Panc1 (cell line): Measurements from ENCODE around the gene ELOA.

ENCODE experiments used
- POLR2AphosphoS5 ChIP-seq: IDR thresholded peaks from 2 replicates; pipeline ENCODE4 v1.6.1; 2012; ENCODE audit warnings: mild to moderate bottlenecking, low read depth, low read length, moderate library complexity
- TF ChIP-seq, protein P1 (sequence below): fragments of 450-650 bp; IDR thresholded peaks from 2 replicates; pipeline ENCODE4 v1.5.1; 2017; ENCODE audit warnings: mild to moderate bottlenecking

DNA sequence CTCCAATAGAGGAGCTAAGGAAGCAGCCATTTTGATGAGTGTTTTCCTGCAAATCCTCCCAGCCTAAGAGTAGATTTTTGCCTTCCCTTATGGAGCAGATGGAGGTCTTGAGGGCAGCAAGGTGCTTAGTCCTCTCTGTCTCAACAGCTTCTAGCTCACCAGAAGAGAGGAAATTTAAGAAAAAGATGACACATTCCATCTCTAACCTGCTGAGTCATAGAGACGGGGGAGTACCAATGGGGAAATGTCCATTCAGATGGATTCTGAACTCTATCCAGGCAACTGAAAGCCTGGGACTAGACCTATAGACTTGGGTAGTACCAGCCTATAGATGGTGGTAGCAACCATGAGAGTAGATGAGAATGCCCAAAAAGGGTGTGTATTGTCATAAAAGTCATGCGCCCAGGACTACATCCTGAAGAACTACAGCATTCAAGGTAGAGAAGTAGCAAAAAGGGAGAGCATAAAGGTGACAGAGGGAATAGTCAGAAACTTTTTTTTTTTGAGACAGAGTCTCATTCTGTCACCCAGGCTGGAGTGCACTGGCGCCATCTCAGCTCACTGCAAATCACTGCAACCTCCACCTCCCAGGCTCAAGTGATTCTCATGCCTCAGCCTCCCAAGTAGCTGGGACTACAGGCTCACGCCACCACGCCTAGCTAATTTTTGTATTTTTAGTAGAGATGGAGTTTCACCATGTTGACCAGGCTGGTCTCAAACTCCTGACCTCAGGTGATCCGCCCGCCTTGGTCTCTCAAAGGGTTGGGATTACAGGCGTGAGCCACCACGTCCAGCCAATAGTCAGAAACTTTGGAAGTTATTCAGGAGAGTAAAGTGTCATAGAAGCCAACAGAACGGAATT is 10.7 kb upstream of the ELOA start:
- TF ChIP-seq, protein P1, sequence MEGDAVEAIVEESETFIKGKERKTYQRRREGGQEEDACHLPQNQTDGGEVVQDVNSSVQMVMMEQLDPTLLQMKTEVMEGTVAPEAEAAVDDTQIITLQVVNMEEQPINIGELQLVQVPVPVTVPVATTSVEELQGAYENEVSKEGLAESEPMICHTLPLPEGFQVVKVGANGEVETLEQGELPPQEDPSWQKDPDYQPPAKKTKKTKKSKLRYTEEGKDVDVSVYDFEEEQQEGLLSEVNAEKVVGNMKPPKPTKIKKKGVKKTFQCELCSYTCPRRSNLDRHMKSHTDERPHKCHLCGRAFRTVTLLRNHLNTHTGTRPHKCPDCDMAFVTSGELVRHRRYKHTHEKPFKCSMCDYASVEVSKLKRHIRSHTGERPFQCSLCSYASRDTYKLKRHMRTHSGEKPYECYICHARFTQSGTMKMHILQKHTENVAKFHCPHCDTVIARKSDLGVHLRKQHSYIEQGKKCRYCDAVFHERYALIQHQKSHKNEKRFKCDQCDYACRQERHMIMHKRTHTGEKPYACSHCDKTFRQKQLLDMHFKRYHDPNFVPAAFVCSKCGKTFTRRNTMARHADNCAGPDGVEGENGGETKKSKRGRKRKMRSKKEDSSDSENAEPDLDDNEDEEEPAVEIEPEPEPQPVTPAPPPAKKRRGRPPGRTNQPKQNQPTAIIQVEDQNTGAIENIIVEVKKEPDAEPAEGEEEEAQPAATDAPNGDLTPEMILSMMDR = no peak
- no peak for TF ChIP-seq POLR2AphosphoS5
